ENCODE data around the gene TNRC6C.

- TF ChIP-seq CTCF (IDR thresholded peaks at IDR 0.05 in 4 of 5, conservative IDR thresholded peaks at IDR 0.05 in 1 of 5) (no peak), POLR2A (IDR thresholded peaks at IDR 0.05) (no peak)
Measured at GRCh38 chr17:78069695-78070094, 111.2 kb downstream of the TNRC6C start.
